GM19023 (cell line): Measurements from ENCODE around the gene FOXD3.

ENCODE experiments used
- ATAC-seq: cut with Tn5 transposase; IDR thresholded peaks from one replicate; pipeline ENCODE4 v1.9.1; 2021; ENCODE audit warnings: mild to moderate bottlenecking, moderate library complexity; ENCODE audit not compliant: unreplicated experiment

Gene FOXD3

DNA sequence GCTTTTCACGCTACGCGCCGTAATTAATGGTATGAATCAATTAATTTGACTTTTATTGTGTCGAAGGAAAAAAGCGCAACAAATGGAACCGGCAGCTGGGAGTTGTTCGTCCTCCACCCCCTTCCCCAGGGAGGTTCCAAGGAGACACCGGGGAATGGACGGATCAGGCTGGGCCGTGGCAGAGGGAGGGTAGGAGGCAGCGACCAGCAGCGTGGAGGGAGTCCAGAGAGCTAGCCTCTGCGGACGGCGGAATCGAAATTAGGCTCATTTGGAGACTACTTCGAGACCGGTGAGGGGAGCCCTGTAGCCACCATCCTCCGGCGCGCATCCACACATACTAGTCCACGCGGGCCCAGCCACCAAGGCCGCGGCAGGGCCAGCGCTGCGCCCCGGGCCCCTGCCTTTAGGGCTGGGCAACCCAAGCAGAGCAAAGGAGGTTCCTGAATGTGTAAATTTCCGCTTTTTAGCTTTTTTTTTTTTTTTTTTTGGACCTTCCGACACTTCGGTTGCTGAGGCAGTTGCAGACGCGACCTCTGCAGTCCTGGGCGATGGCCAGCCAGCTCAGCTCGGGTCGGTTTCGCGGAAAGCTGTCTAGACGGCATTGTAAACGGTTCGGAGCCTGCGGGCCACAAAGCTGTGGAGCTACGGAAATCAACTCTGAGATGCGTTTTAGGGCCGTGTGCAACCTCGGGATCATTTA is 2.2 kb upstream of the FOXD3 start:
- ATAC-seq, result no peak

DNA sequence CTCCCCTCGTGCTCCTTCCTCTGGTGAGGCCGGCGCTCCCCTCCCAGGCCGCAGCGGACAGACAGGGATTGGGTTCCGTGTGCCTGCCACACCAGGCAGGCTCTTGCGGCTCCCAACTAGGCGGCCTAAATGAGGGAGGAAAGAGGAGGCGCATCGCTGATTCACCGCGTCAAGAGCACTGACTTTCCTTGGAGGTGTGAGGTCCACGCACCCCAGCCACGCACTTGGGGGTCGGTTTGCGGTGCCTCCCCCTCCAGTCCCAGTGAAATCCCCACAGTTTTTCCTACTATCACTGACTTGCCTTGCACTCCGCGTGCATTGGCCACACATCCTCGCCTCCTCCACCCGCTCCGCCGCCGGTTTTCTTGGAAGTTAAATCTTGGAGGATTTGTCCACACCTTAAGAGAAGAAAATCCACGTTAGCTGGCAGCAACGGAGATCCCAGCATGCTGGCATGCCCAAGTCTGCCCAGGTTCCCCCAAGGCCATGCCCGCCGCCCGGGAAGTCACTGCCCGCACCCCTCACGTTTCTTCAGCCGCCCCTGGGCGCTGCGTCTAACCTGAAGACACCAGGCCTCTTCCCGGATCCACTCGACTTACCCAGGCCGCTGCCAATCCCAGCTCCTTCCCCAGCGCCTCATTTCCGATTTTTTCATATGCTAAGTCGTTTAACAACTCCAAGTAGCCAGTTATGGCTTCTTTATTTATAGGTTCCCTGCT is 1.1 kb upstream of the FOXD3 start:
- ATAC-seq, result no peak

DNA sequence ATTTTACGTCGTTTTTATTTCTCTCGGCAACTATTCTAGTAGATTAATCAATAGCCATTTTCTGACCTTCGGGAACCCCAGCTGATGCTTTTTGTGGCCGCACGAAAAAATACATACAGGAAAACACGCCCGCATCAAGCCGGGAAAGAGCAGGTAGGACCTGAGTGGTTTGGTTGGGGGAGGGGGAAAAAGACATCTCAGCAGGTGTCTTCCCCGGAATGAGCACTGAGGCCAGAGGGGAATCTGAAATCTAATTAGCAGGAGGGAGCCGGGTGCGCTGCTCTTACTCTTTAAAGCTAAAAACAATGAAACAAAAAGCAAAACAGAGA is 618 bp upstream of the FOXD3 start:
- ATAC-seq, result no peak

DNA sequence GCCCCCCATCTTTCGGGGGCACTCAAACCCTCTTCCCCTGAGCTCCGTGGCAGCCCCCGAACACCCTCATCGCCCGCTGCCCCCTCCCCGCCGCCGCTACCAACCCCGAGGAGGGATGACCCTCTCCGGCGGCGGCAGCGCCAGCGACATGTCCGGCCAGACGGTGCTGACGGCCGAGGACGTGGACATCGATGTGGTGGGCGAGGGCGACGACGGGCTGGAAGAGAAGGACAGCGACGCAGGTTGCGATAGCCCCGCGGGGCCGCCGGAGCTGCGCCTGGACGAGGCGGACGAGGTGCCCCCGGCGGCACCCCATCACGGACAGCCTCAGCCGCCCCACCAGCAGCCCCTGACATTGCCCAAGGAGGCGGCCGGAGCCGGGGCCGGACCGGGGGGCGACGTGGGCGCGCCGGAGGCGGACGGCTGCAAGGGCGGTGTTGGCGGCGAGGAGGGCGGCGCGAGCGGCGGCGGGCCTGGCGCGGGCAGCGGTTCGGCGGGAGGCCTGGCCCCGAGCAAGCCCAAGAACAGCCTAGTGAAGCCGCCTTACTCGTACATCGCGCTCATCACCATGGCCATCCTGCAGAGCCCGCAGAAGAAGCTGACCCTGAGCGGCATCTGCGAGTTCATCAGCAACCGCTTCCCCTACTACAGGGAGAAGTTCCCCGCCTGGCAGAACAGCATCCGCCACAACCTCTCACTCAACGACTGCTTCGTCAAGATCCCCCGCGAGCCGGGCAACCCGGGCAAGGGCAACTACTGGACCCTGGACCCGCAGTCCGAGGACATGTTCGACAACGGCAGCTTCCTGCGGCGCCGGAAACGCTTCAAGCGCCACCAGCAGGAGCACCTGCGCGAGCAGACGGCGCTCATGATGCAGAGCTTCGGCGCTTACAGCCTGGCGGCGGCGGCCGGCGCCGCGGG is 837 bp downstream of the FOXD3 start:
- no peak for ATAC-seq

DNA sequence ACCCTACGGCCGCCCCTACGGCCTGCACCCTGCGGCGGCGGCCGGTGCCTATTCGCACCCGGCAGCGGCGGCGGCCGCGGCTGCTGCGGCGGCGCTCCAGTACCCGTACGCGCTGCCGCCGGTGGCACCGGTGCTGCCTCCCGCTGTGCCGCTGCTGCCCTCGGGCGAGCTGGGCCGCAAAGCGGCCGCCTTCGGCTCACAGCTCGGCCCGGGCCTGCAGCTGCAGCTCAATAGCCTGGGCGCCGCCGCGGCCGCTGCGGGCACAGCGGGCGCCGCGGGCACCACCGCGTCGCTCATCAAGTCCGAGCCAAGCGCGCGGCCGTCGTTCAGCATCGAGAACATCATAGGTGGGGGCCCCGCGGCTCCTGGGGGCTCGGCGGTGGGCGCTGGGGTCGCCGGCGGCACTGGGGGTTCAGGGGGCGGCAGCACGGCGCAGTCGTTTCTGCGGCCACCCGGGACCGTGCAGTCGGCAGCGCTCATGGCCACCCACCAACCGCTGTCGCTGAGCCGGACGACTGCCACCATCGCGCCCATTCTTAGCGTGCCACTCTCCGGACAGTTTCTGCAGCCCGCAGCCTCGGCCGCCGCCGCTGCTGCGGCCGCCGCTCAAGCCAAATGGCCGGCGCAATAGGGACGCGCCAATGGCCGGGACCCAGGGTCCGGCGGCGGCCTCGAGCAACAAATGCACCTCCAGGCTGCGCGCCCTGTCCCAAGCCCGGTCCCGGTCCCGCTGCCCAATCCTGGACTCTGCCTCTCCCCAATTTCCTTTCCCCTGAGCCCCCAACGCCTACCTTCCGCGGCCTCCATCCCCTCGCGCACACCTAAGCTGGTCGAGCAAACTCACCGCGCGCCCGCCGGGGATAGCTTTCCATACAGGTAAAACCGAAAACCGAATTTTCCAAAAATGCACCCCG is 1.8 kb downstream of the FOXD3 start:
- no peak for ATAC-seq

DNA sequence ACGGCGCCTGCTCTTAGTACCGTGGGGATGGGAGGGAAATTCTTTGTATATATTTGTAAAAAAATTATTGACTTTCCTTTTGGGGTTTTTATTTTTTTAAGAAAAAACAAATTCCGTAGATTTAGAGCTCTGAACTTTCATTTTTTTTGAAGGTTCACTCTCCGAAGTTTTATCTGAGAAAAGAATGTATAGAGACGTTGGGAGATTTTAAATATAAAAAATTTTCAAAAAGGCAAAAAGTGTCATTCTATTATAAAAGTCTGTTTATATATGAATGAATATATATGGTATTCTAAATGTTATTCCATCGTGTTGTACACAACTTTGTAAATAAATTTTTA is 2.4 kb downstream of the FOXD3 start:
- no peak for ATAC-seq

DNA sequence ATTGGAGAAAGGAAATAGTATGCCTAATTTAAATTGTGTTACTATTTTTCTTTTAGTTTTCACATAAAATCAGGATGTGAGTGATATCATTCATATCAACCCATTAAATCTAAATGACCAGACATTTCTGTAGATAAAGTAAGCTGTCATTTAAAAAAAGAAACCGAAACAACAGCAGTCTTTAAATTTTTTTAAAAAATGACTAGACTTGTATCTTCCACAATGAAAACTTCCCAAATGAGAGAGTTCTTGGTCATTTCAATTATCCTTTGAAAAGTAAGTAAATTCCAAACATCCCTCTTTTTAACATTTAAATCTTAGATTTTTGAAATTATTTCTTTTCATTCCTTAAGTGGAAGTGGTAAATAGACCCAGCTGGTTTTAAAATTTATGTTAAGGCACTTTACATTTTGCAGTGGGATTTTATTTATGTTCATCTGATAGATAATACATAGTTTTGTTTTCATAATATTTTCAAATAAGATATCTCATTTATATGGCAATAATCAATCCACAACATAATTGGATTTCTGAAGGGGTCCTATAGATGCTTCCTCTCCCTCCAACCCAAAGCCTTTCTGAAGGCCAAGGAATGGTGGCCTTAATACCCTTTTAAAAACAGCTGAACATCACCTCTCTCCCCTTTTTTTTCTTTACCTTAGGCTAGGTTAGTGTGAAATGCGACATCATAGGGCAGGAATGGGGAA is 3.1 kb downstream of the FOXD3 start:
- ATAC-seq, result no peak

DNA sequence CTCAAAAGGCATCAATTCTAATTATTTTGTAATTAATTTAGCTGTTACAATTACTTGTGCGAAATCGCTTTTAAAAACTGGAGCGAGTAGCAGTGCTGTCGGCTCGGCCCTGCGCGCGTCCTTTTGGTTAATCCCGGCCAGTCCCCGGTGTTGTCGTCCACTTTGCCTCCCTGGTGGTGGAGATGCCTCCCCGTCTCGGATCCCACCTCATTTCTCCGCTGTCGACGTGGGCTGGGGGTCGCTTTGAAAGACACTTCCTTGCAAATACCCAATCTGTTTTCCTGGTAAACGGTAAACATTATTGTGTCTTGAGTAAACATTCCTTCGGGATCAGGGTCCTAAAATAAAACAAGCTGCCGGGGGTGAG is 3.7 kb downstream of the FOXD3 start:
- no peak for ATAC-seq

DNA sequence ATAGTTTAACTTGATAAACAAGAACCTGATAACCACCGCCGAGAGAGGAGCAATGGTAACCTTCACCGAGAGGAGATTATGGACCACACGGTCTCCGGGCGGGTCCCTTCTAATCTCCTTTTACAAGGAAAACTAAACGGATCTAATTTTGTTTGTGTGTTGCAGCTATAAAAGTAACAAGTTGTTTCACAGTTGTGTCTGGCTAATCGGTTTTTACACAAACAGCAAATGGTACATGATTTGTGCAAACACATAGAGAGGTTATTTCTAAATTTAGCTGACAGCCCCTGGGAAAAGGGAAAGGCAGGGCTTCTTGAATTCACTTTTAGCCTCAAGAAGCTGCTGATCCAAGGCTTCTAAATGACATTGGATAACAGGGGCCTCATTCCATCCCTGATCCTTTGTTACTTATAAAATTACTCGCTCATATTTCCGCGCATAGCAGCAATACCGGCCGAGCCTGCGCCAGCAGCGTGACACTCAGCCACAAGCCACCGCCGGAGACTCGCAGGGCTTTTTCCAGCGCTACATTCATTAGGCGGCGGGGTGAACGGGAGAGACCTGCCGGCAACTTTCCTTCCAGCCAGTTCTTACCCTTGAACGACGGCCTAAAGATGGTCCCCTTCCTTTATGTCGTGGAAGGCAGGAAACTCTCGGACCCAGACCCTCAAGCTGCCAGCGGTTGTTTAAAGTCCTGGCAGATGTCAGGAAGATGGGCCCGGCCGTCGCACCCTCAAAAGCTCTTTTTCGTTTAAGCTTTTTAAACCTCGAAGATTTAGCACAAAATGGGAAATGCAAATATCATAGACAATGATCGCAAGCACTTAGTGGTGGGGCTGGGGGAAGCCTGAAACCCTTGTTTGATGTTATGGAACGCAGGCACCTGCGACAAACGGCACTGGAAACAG is 4.4 kb downstream of the FOXD3 start:
- no peak for ATAC-seq

DNA sequence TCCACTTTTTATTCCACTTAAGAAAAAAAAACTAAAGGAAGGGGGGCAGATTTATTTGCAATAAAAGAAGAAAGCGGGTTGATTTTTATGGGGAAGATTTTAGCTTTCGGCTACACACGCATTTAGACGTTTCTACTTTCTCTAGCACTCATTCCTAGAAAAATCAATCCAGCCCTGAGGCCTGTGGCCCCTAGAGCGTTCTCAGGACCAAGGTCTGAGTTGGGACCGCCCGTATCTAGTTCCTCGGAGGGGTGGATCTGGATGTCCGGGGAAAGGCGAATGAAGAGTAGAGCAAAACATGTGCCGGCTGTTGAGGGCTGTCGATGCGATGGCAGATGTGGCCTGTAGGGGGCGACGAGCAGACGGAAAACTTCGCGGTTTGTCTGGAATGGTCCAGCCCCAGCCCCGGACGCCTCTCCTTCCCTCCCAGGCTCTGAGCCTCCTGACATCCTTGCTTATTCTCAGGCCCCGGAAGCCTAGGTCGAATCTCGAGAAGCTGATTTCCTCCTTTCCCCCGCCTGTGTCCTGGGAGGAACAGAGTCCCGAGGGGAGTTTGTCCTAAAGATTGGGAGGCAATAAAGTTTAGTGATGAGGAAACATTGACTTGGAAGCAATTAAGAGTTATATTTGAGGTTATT is 5.2 kb downstream of the FOXD3 start:
- no peak for ATAC-seq

DNA sequence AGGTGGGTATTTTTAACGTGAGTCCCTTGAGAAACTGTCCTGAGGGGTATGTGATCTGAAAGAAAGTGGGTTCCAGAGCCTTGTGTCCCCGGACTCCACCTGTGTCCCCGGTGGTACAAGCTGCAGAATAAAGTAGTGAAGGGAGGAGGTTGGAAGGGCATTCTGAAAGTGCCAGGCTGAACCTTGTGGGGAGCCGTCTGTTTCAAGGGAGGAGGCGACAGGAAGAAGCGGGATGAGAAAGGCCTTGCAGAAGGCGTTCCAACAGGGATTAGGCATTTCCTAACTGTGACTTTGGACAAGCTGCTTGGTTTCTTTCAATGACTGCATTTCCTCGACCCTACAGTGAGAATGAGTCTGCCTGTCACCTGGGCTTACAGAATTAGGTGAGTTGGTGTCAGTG is 5.8 kb downstream of the FOXD3 start:
- no peak for ATAC-seq

DNA sequence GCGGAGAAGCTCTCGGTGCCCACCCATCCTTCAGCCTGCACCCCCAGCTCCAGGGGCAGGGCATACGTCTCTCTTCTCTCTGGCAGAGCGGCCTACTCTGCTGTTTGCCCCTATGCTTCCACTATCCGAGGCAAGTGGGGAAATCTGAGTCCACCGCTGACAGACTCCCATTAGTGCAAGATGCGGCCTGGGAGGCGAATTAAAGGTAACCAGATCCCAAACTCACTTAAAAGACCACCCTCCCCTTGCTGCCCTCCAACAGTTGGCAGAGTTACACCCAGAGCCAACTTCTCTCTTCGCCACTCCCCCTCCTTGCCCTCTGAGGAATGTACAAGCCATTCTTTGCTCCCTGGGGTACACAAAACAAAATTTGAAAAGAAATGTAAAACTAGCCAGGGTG is 6.4 kb downstream of the FOXD3 start:
- no peak for ATAC-seq

DNA sequence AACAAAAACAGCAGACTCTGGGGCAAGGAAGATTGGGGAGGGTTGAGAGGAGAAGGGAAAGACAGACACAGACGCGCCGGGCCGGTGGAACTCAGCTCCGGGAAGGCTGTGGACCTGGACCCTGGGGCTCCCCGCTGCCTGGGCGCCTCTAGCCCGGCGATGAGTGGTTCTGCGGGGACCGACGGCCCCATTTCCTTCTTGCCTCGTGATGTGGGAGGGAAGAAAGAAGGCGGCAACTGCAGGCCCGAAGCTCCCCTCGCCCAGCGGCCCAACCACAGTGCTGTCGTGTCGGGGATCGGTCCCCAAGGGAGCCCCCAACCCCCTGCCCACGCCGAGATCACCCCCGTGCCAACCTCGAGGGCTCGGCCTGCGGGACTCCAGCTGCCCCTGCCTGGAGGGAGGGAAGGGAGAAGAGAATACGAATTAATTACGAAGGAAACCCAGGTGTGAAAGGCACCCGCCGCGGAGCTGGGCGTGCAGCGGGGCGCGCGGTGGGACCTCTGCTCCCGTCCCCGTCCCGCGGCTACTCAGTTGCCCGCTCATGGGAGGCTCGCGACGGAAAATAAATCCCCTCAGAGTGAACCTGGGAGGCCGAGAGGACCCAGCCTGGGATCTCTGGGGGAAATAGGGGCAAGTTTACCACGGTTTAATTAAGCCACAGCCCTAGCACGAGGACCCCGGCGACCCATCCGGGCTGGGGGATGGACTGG is 7.4 kb downstream of the FOXD3 start:
- no peak for ATAC-seq

DNA sequence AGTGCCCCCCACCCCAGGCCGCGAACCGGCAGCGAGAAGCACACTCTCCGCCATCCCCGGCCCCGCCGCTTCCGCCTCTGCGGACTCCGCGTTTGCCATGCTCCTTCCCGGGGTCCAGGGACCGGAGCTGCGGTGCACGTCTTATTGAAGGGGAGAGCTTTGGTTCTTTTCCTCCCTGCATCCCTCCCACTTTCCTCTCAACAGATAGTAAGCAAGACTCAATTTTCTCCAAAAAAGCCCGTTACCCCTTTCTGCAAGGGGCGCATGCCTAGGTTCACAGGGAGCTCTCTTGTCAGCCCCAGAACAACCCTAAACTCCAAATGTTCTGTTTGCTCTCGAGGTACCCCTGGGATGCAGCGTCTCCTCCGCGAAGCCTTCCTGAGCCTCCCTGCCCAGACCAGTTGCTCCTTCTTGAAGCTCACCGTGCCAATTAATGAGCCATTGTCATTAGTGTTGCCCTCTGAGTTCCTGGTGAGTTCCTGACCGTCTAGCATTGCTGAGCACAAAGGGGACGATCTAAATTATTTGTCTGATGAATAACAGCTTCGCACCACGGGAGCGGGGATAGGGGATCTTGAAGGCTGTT is 8.1 kb downstream of the FOXD3 start:
- no peak for ATAC-seq

DNA sequence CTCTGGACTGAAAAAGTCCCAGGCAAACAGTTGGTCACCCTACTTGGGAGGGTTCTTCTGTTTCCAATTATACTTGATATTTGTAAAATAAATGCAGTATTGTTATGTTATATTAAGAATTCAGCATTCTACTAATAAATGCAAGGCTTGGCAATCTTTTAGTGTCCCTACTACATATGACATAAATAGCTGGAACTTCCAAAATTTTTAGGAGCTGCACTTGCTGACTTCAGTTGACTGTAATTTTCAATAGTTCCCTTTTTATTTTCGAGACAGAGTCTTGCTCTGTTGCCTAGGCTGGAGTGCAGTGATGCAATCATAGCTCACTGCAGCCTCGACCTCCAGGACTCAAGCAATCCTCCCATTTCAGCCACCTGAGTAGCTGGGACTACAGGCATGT is 20.0 kb downstream of the FOXD3 start:
- no peak for ATAC-seq

DNA sequence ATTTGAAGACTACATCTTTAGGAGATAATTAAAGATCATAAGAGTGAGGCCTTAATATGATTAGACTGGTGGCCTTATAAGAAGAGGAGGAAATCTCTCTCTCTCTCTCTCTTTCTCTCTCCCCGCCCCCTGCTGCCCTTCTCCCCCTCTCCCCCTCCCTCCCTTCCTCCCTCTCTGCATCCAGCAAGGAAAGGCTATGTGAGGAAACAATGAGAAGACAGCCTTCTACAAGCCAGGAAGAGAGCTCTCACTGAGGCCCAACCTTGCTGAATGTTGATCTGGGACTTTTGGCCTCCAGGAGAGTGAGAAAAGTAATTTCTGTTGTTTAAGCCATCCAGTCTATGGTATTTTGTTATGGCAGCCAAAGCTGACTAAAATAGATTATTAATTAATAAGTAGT is 21.6 kb downstream of the FOXD3 start:
- no peak for ATAC-seq

DNA sequence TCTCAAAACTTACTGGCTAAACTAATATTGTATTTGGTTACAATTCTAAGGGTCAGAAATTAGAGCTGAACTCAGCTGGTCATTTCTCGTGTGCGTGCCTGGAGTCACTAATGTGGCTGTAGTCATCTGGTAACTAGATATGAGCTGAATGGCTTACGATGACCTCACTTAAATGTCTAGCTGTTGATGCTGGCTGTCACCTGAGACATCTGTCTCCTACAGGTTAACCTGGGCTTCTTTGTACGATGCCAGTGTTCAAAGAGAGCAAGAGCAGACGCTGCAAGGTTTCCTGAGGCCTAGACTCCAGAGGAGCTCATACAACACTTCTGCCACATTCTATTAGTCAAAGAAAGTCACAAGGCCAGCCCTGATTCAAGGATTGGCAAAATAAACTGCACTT is 28.0 kb downstream of the FOXD3 start:
- ATAC-seq, result no peak

DNA sequence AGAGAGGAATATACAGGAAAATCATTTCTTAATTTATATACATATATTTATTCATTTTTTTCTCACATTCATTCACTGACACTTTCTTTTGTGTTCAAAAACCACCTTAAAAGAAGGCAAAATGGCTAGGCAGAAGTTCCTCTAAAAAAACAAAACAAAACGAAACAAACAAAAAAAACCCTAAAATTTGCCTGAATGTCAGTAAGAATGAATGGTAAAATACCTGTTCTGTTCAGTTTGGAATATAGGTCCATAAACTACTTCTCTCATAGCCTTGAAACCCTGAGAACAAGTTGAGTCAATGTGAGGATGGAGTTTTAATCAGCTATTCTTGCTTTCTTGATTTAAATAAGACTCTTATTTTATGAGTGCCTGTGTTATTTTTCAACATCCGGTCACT is 30.4 kb downstream of the FOXD3 start:
- ATAC-seq, result no peak
